AG09309 (cell line): ENCODE results near the gene ICE1.

Experiments
- DNase-seq: peaks from one replicate; pipeline ENCODE4 v3.0.0-alpha.2; 2010; ENCODE audit warnings: low read depth
- H3K4me3 ChIP-seq: 2 replicates; pipeline ENCODE4 v1.5.1; 2011; ENCODE audit warnings: mild to moderate bottlenecking, low read depth, low read length, moderate library complexity; ENCODE audit not compliant: control insufficient read depth
- TF ChIP-seq, protein P1 (sequence below): IDR thresholded peaks from 2 replicates; pipeline ENCODE4 v1.5.1; 2011; ENCODE audit warnings: mild to moderate bottlenecking, low read depth, low read length, inconsistent platforms; ENCODE audit not compliant: insufficient read depth, control insufficient read depth; ENCODE audit errors: missing control alignments

The ICE1 gene

DNA sequence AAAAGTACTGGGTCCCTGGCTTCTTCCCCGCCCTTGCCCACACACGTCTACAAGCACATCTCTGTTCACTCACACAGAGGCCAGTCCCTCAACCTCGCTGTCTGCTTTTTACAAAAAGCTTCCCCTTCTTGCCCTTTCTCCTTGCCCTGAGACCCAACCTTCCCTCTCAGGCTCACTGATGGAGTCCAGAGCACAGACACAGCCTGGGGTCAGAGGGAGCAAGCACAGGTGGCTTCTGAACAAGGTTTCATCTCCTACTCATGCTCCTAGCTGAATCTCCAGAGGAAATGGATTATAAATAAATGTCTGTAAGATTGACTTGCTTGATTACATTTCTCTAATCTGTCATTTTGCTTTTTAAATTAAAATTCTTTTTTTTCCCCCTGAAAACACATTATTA, 101.8 kb downstream of the ICE1 start:
- DNase-seq, result no peak
- TF ChIP-seq, protein P1, sequence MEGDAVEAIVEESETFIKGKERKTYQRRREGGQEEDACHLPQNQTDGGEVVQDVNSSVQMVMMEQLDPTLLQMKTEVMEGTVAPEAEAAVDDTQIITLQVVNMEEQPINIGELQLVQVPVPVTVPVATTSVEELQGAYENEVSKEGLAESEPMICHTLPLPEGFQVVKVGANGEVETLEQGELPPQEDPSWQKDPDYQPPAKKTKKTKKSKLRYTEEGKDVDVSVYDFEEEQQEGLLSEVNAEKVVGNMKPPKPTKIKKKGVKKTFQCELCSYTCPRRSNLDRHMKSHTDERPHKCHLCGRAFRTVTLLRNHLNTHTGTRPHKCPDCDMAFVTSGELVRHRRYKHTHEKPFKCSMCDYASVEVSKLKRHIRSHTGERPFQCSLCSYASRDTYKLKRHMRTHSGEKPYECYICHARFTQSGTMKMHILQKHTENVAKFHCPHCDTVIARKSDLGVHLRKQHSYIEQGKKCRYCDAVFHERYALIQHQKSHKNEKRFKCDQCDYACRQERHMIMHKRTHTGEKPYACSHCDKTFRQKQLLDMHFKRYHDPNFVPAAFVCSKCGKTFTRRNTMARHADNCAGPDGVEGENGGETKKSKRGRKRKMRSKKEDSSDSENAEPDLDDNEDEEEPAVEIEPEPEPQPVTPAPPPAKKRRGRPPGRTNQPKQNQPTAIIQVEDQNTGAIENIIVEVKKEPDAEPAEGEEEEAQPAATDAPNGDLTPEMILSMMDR, result no peak
- no peak overlapping the region for H3K4me3 ChIP-seq

DNA sequence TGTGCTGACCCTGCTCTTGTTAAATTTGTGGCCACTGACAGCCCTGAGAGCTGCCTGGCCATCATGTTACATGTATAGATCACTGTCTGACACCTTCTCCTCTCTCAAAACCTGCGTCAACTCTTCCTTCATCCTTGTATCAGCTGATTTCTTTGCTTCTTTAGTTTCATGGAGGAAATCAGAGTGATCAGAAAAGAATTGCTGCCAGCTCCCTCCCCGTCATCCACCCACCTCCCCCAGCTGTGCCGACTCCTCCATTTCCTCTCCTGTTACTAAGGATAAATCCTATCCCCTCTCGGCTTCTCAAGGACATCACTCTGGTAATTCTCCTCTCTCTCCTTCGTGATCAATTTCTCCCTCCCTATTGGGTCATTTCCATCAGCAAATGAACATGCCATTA, 108.9 kb downstream of the ICE1 start:
- no peak for DNase-seq
- no peak overlapping the region for H3K4me3 ChIP-seq
- TF ChIP-seq, protein P1, result no peak

DNA sequence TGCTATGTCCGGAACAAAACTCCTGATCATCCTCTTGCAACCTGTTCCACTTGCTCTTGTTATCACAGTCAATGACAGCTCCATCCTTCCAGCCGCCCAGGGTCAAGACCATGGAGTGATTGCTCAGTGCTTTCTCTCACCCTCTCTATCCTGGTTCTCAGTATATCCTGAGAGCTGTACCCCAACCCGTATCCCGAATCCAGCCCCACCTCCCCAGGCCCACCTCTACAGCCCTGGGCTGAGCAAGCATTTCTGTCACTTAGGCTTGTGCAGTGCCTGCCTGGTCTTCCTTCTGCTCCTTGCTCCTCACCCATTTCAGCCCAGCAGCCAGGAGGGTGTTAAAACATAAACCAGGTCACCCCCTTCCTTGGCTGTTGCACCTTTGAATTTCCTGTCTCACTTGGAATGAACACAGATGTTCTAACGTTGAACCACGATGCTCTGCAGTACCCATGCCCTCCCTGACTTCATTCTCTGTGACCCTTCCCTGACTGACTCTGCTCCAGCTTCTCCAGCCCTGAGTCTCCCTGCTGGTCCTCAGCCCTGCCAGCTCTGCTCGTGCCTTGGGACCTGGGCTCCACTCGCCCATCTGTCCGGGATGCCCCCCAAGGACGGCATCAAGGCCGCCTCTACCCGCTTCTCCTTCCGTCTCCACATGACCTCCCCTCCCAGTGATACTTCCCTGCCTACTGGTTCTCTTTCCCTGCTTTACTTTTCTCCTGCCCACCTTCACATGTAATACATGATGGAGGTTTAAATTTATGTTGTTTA, 110.0 kb downstream of the ICE1 start:
- no peak for DNase-seq
- TF ChIP-seq, protein P1, result no peak
- H3K4me3 ChIP-seq, result no peak overlapping the region

DNA sequence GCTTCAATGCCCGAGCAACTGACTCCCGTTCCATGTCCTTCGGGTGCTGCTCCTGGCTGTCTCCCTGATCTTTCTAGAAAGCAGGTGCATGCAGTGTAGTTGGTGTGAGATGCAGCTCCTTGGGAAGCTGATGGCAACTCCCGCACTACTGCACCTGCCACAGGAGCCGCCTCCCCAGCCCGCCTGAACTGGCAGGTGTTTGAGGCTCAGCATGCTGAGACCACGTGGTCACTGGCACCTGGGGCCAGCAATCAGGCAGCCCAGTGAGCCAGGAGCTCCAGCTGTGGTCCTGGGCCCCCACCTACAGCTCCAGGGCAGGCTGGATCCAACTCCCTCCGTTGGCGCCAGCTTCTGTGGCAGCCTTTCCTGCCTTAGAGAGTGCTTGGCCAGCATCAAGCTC, 111.5 kb downstream of the ICE1 start:
- no peak overlapping the region for H3K4me3 ChIP-seq
- no peak for DNase-seq
- TF ChIP-seq, protein P1, result no peak

DNA sequence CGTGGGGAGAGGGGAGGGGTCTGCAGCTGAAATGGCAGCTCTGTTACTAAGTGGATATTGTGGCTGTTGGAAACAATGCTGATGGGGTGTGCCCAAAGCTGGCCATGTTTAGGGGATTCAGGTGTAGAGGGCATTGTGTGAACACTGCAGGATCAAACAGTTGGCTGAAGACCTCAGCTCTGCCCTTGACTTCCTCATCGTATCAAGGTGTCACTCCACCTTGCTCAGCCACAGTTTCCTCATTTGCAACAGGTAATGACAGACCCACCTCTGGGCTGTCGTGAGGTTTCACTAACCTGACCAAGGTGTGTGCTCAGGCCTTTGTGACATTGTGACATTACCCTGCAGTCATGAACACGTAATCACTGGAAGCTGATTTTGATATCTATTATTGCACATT, 111.9 kb downstream of the ICE1 start:
- no peak for DNase-seq
- no peak overlapping the region for H3K4me3 ChIP-seq
- TF ChIP-seq, protein P1, result no peak

DNA sequence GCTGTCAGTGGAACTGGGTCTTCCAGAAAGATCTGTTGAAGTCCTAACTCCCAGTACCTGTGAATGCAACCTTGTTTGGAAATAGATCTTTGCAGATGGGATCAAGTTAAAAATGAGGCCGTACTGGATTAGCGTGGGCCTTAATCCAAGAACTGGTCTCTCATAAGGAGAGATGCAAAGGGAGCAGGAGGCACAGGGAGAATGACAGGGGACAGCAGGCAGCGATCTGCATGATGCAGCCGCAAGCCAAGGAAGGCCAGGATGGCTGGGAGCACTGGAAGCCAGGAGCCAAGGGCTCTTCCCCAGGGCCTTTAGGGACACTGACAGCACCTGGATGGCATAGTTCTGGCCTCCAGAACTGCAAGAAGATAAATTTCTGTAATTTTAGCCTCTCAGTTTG, 114.4 kb downstream of the ICE1 start:
- TF ChIP-seq, protein P1, result no peak
- no peak overlapping the region for H3K4me3 ChIP-seq
- no peak for DNase-seq
